SU-DHL-6 (cell line): ENCODE measurements around the gene GXYLT2.
A peak's percentile ranks its signal among the peaks of the same experiment; 100 is the strongest.

Source experiments
- H2AFZ ChIP-seq: fragments of 200-600 bp; sonication (generic); 2 replicates; pipeline ENCODE4 v1.6.1; 2014; ENCODE audit warnings: low read depth, mild to moderate bottlenecking, moderate library complexity, mixed read lengths, antibody characterized with exemption, low read length; ENCODE audit not compliant: severe bottlenecking
- H3F3A ChIP-seq: fragments of 200-600 bp; shearing (Covaris generic); 2 replicates; pipeline ENCODE4 v1.6.0; 2016; ENCODE audit warnings: antibody characterized with exemption, mild to moderate bottlenecking; ENCODE audit not compliant: insufficient read depth
- H3K27ac ChIP-seq: fragments of 200-600 bp; sonication (generic); 2 replicates; pipeline ENCODE4 v1.5.1; 2016; ENCODE audit warnings: low read depth, mild to moderate bottlenecking, low read length, moderate library complexity, mixed read lengths
- H3K27me3 ChIP-seq: fragments of 200-600 bp; sonication (generic), shearing (Covaris generic); 2 replicates; pipeline ENCODE4 v1.6.0; 2014; ENCODE audit warnings: mild to moderate bottlenecking, low read length
- H3K36me3 ChIP-seq: fragments of 200-600 bp; sonication (generic); 2 replicates; pipeline ENCODE4 v1.6.1; 2014; ENCODE audit warnings: mild to moderate bottlenecking, low read length, mixed read lengths
- H3K4me2 ChIP-seq: fragments of 300-600, 200-600 bp; shearing (Covaris generic), sonication (generic); 2 replicates; pipeline ENCODE4 v1.6.0; 2014; ENCODE audit warnings: low read length, low read depth, mild to moderate bottlenecking; ENCODE audit not compliant: poor library complexity, severe bottlenecking
- H3K4me3 ChIP-seq: fragments of 200-600 bp; sonication (generic); 2 replicates; pipeline ENCODE4 v1.5.1; 2014; ENCODE audit warnings: antibody characterized with exemption, low read length, mild to moderate bottlenecking, mixed read lengths; ENCODE audit not compliant: insufficient read depth, poor library complexity, severe bottlenecking
- H3K79me2 ChIP-seq: fragments of 200-600 bp; sonication (generic); 2 replicates; pipeline ENCODE4 v1.6.1; 2014; ENCODE audit warnings: mild to moderate bottlenecking, low read length, moderate library complexity; ENCODE audit not compliant: insufficient read depth
- H3K9ac ChIP-seq: fragments of 200-600 bp; sonication (generic); 2 replicates; pipeline ENCODE4 v1.7.0; 2014; ENCODE audit warnings: mild to moderate bottlenecking, low read length
- H3K9me2 ChIP-seq: fragments of 200-600 bp; sonication (generic); replicated peaks from 2 replicates; pipeline ENCODE4 v1.6.1; 2014; ENCODE audit warnings: low read length; ENCODE audit not compliant: insufficient read depth
- H3K9me3 ChIP-seq: fragments of 200-600 bp; sonication (generic); 2 replicates; pipeline ENCODE4 v1.6.1; 2014; ENCODE audit warnings: low read length, mixed read lengths; ENCODE audit not compliant: insufficient read depth
- H4K20me1 ChIP-seq: fragments of 200-600 bp; sonication (generic); 2 replicates; pipeline ENCODE4 v1.6.1; 2014; ENCODE audit warnings: low read depth, mild to moderate bottlenecking, antibody characterized with exemption, low read length, moderate library complexity, mixed read lengths
- EZH2phosphoT487 ChIP-seq: fragments of 200-600 bp; sonication (generic), shearing (Covaris generic); conservative IDR thresholded peaks from 2 replicates; pipeline ENCODE4 v1.6.1; 2018; ENCODE audit warnings: mild to moderate bottlenecking, antibody characterized with exemption, low read length, moderate library complexity, mixed read lengths
- TF ChIP-seq, protein P1 (sequence below): fragments of 200-600 bp; sonication (generic); IDR thresholded peaks from one replicate; pipeline ENCODE4 v1.5.1; 2017; ENCODE audit warnings: antibody characterized with exemption, mild to moderate bottlenecking, low read length, moderate library complexity; ENCODE audit not compliant: insufficient read depth, poor library complexity, severe bottlenecking

GXYLT2 gene

GRCh38 chr3:73004316-73004715, 116.5 kb downstream of the GXYLT2 start:
- H3K36me3 ChIP-seq = peaks cover 30% of the 10 kb centered on the region

DNA sequence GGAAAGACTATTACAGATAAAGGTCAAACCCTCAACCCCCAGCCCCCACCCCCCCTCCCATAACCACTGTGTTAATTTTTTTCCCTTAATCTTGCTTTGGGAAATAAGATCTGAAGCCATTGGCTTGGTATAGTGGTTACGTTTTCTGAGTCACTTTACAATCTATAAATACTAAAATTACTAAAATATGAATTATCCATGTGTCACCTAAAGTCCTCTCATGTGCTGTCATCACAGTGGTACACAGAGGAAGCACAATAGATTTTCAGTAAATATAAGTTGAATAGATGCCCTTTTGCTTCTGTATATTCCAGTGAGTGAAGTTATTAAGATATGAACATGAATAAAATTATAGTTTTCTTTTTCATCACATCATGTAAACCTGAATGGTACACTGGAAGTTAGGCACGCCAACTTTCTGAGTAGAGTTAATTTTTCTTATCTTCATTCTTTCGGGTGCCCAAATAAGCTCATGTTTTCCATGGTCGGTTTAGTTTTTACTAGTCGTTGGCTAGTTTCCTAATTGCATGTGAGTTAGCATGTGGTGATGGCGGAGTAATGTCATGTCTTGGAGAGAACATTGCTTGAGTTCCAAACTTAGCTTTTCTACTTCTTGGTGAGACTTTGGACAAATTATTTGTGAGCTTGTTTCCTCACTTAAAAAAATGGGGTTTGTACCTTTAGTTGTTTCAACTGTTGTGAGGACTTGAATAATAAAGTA, 120.3 kb downstream of the GXYLT2 start:
- no peaks in the 10 kb centered on the region for H3K9me2 ChIP-seq
- H4K20me1 ChIP-seq = peaks cover 72% of the 10 kb centered on the region
- H3K27me3 ChIP-seq = no peaks in the 10 kb centered on the region
- H3K36me3 ChIP-seq = peaks cover 13% of the 10 kb centered on the region
- H3K4me3 ChIP-seq = no peak overlapping the region
- H3K9me3 ChIP-seq = no peaks in the 10 kb centered on the region
- no peak overlapping the region for H3K9ac ChIP-seq
- TF ChIP-seq, protein P1, sequence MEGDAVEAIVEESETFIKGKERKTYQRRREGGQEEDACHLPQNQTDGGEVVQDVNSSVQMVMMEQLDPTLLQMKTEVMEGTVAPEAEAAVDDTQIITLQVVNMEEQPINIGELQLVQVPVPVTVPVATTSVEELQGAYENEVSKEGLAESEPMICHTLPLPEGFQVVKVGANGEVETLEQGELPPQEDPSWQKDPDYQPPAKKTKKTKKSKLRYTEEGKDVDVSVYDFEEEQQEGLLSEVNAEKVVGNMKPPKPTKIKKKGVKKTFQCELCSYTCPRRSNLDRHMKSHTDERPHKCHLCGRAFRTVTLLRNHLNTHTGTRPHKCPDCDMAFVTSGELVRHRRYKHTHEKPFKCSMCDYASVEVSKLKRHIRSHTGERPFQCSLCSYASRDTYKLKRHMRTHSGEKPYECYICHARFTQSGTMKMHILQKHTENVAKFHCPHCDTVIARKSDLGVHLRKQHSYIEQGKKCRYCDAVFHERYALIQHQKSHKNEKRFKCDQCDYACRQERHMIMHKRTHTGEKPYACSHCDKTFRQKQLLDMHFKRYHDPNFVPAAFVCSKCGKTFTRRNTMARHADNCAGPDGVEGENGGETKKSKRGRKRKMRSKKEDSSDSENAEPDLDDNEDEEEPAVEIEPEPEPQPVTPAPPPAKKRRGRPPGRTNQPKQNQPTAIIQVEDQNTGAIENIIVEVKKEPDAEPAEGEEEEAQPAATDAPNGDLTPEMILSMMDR = no peak
- no peak for TF ChIP-seq EZH2phosphoT487
- no peak overlapping the region for H3K4me2 ChIP-seq
- no peak overlapping the region for H2AFZ ChIP-seq
- peaks cover 5% of the 10 kb centered on the region; the same call in 1 of the 2 replicates for H3F3A ChIP-seq
- H3K79me2 ChIP-seq = peaks cover 100% of the 10 kb centered on the region
- no peak overlapping the region for H3K27ac ChIP-seq

More at GRCh38 chr3:73004316-73004715, 116.5 kb downstream of the GXYLT2 start:
- Histone ChIP-seq H3K79me2 (peaks cover 100% of the 10 kb centered on the region), H4K20me1 (peaks cover 60% of the 10 kb centered on the region), H3K9ac (no peak overlapping the region), H2AFZ (no peak overlapping the region), H3K4me2 (no peak overlapping the region), H3K27ac (no peak overlapping the region), H3K27me3 (no peaks in the 10 kb centered on the region), H3K9me2 (no peaks in the 10 kb centered on the region), H3F3A (no peaks in the 10 kb centered on the region), H3K4me3 (no peak overlapping the region), H3K9me3 (no peaks in the 10 kb centered on the region)
- TF ChIP-seq, protein P1 = no peak
- no peak for TF ChIP-seq EZH2phosphoT487

GRCh38 chr3:73009008-73009407, 121.2 kb downstream of the GXYLT2 start:
- Histone ChIP-seq H4K20me1 (peaks cover 80% of the 10 kb centered on the region), H3K9me2 (no peaks in the 10 kb centered on the region), H3K27ac (no peak overlapping the region), H3K9ac (no peak overlapping the region), H3K4me3 (no peak overlapping the region), H3K27me3 (no peaks in the 10 kb centered on the region), H3K79me2 (peaks cover 100% of the 10 kb centered on the region), H3F3A (peaks cover 5% of the 10 kb centered on the region; the same call in 1 of the 2 replicates), H3K4me2 (peak overlapping the region; percentile 14), H3K36me3 (peaks cover 16% of the 10 kb centered on the region), H3K9me3 (no peaks in the 10 kb centered on the region), H2AFZ (no peak overlapping the region)
- TF ChIP-seq, protein P1 = no peak
- TF ChIP-seq EZH2phosphoT487 = no peak
